A549 (cell line): ENCODE data around the gene COA8.

Experiments
- CHD4 ChIP-seq: fragments of 200-600 bp; sonication (generic); IDR thresholded peaks from 2 replicates; pipeline ENCODE4 v1.6.1; 2016; ENCODE audit warnings: antibody characterized with exemption, mild to moderate bottlenecking, borderline replicate concordance
- CTCF ChIP-seq: fragments of >200 bp; sonication (Bioruptor Twin); formaldehyde crosslinking; IDR thresholded peaks from 3 replicates; pipeline ENCODE4 v1.5.1; 2016
- ELK1 ChIP-seq: fragments of 150-350 bp; IDR thresholded peaks from 2 replicates; pipeline ENCODE4 v1.6.1; 2014; ENCODE audit warnings: low read depth, mild to moderate bottlenecking, low read length
- EP300 ChIP-seq, 2 experiments: fragments of >200 bp; sonication (Bioruptor Twin); formaldehyde crosslinking; IDR thresholded peaks; 2 replicates in 1 of 2; 3 replicates in 1 of 2; pipeline ENCODE4 v1.6.1; 2016 to 2017
- JUNB ChIP-seq: fragments of >200 bp; sonication (Bioruptor Twin); formaldehyde crosslinking; IDR thresholded peaks from 2 replicates; pipeline ENCODE4 v1.6.1; 2016
- MAFK ChIP-seq: fragments of 450-650 bp; IDR thresholded peaks from 2 replicates; pipeline ENCODE4 v1.6.1; 2014; ENCODE audit not compliant: partially characterized antibody
- MYC ChIP-seq: IDR thresholded peaks from 2 replicates; pipeline ENCODE4 v1.6.1; 2012; ENCODE audit warnings: mild to moderate bottlenecking, inconsistent platforms, low read length, improper control_type of control experiment, borderline replicate concordance
- NFE2L2 ChIP-seq: fragments of 150-350 bp; conservative IDR thresholded peaks from 2 replicates; pipeline ENCODE4 v1.6.1; 2014; ENCODE audit warnings: low read length
- POLR2A ChIP-seq: IDR thresholded peaks from 2 replicates; pipeline ENCODE4 v1.6.1; 2012; ENCODE audit warnings: mild to moderate bottlenecking, low read length
- POLR2AphosphoS2 ChIP-seq: conservative IDR thresholded peaks from 2 replicates; pipeline ENCODE4 v1.6.1; 2012; ENCODE audit warnings: low read length, improper control_type of control experiment, inconsistent platforms
- RARB ChIP-seq: fragments of 250-450 bp; sonication (Bioruptor Pico); IDR thresholded peaks from 2 replicates; pipeline ENCODE4 v1.8.0; 2021; ENCODE audit warnings: mild to moderate bottlenecking, moderate library complexity
- RCOR1 ChIP-seq: fragments of 150-350 bp; IDR thresholded peaks from 2 replicates; pipeline ENCODE4 v1.6.1; 2014; ENCODE audit warnings: antibody characterized with exemption, low read length, low read depth

- no peak for TF ChIP-seq ELK1
- TF ChIP-seq CTCF: no peak
- TF ChIP-seq JUNB: no peak
- TF ChIP-seq POLR2A: no peak
- TF ChIP-seq EP300 (IDR thresholded peaks at IDR 0.05): no peak
- TF ChIP-seq RCOR1: no peak
- TF ChIP-seq POLR2AphosphoS2: no peak
- no peak for TF ChIP-seq NFE2L2
- no peak for TF ChIP-seq RARB (CRISPR knock-in tag)
- TF ChIP-seq MAFK: no peak
- TF ChIP-seq CHD4: no peak
- TF ChIP-seq MYC: no peak
These were observed 39.2 kb upstream of the COA8 start for GRCh38 chr14:103523575-103523954.
